Stromal cell of bone marrow (primary cell): ENCODE results near the gene BST2.

Source experiments
- DNase-seq: peaks from one replicate; pipeline ENCODE4 v3.0.0-alpha.2; 2012; ENCODE audit warnings: low read depth

BST2 gene

DNA sequence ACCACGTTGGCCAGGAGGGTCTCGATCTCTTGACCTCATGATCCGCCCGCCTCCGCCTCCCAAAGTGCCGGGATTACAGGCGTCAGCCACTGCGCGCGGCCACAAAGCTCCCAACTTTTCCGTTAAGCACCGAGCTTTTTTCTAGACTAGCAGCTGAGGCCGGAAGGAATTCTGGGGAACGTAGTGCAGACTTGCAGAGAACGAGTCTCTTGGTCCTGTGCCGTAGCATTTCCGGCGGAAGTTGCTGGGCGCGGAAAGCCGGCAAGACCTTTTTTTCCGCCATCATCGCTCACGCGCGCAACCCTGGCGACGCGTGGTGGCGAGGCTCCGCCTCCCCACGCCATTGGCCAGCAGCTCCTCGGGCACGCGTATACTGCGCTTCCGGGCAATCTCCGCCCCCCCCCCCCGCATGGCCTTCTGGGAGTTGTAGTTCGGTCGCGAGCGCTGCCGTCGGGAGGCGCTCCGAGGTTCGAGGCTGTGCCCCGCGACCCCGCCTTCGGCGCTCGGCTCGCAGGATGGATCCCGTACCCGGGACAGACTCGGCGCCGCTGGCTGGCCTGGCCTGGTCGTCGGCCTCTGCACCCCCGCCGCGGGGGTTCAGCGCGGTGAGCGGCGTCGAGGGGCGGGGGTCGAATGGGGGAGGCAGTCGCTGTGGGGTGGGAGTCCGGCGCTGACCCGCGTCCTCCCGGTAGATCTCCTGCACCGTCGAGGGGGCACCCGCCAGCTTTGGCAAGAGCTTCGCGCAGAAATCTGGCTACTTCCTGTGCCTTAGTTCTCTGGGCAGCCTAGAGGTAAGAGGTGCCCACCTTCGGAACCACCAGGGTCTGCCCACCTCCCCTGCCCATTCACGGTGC lies 14.4 kb upstream of the BST2 start, which contains the start of gene MVB12A:
MVB12A (plus strand) TSS at position 427 of the 854 bp plus-strand sequence; CDS start at position 516, 89 bp downstream.
- peak; percentile 99 for DNase-seq

DNA sequence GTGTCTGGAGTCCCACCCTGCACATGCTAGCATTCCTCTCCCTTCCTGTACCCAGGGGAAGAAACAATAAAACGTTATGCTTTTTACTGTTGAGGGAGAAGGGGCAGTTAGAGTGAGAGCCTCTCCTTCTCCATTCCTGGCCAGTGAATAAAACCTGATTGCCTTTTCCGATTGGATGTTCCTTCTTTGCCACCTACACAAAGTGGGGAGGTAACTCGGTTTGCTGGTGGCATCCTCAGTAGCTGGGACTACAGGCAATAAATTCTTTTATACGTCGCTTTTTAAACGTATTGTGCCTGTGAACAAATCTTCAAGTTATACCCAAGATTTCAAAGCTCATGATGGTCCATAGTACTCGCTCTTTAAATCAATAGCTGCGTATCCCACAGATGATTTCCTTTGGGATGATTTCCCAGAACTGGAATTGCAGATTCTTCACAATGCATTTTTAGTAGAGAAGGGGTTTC lies 13.8 kb upstream of the BST2 start:
- no peak for DNase-seq

DNA sequence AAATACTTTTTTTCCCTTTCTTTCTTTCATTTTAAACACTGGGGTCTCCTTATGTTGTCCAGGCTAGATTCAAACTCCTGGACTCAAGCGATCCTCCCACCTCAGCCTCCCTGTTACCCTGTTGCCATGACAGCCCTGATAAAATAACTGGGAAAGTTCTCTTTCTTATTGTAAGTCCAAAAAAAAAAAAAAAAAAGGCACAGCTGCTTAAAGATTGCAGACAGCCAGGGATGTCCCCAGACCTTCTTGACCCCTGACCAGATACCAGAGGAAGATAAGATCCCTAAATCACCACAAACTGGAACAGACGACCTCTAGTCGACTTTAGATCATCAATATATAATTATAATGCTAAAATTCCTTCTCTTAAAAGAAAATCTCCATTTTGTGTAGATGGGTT lies 13.3 kb upstream of the BST2 start:
- no peak for DNase-seq

DNA sequence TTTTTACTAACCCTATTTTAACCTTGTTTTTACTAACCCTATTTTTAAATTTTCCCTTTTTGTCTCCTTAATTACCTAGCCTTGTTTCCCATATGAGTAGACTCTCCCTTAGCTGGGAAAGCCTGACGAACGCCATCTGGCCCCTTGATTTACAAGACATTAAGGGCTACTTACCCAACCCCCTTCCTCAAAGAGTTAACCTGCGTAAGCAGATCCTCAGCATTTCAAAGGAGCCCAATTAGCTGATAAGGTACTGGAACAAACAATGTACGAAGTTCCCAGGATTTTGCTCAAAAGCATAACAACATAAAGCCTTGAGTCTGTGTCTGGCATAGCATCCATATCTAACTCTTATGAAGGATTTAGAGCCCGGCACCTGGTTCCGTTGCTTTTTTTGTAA lies 9.7 kb upstream of the BST2 start:
- DNase-seq = no peak

DNA sequence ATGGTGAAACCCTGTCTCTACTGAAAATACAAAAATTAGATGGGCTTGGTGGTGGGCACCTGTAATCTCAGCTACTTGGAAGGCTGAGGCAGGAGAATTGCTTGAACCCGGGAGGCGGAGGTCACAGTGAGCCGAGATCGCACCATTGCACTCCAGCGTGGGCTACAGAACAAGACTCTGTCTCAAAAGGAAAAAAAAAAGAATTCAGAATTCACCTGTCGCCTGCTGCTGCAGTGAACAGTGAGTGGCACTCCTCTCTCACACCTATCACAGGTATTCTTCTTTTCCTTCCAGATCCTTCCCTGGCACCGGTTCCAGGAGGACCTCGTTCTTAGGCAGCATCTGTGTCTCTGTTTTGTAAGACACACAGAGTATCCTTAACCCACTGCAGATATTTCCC lies 8.7 kb upstream of the BST2 start:
- DNase-seq = no peak

DNA sequence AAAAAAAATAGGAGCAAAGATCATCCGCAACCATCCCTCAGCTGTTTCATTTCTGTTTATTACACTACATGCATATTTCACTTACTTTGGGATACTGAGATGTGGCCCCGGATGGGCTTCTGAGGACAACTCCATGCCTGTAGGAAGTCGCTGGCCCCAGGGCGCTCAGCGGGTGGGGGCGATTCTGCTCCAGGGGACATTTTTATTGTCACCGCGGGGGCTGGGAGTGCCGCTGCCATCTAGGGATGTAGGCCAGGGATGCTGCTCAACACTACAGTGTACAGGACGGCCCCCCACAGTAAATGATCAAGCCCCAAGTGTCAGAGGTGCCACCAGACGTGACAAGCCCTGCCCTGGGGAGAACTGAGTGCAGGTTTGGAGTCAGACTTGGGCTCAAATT lies 6.4 kb upstream of the BST2 start:
- DNase-seq = no peak

DNA sequence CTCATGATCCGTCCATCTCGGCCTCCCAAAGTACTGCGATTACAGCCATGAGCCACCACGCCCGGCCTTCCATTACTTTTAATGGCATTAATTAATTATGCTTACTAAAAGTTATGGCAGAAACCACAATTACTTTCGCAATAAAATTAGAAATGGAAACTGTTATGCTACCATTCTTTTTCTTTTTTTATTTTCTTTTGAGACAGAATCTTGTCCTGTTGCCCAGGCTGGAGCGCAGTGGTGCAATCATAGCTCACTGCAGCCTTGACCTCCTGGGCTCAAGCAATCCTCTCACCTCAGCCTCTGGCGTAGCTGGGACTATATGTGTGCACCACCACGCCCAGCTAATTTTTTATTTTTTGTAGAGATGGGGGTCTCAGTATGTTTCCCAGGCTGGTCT lies 4.6 kb upstream of the BST2 start:
- DNase-seq = no peak

DNA sequence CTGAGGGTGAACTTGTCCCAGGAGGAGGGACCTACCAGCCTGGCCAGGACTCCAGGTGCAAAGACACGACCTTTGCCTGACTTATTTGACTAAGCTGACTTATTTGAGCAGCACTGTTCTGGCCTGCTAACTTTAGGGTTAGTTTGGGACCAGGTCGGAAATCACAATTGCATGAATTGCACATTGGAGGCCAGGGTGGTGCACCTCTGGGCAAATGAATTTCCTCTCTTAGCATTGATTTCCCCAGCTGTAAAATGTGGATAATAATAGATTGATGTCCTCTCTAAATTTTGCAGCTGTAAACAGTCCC lies 1.4 kb upstream of the BST2 start:
- DNase-seq = no peak

DNA sequence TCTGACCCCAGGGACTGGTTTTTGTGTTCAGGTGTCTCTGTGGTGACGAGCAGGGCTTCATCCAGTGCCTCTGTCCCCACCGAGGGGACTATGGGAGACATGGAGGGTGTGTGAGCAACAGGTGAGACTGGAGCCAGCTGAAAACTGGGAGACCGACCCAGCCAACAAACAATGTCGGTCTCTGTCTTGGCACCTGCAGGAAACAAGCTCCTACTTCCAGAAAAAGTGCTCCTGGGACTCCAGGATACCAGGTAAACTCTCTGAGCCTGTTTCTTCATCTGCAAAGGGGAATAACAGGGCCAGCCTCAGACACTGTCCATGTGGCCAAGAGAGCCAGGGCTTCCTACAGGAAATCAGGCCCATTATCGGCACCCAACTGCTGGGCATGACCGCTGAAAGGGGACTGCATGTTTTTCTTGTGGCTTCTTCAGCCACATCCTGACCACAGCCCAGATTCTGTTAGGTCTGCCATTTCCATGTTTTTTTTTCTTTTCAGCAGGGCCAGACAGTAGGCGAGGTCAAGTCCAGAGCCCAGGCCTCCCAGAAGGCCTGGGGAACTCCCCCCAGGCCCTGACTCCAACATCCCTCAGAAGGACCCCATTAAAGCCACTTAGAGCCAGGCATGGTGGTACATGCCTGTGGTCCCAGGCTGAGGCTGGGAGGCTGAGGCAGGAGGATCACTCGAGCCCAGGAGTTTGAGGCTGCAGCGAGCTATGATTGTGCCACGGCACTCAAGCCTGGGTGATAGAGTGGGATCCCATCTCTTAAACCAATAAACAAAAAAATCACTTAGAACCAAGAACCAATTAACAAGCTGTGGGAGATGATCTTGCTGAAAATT lies 836 bp upstream of the BST2 start:
- peak; percentile 27 for DNase-seq

DNA sequence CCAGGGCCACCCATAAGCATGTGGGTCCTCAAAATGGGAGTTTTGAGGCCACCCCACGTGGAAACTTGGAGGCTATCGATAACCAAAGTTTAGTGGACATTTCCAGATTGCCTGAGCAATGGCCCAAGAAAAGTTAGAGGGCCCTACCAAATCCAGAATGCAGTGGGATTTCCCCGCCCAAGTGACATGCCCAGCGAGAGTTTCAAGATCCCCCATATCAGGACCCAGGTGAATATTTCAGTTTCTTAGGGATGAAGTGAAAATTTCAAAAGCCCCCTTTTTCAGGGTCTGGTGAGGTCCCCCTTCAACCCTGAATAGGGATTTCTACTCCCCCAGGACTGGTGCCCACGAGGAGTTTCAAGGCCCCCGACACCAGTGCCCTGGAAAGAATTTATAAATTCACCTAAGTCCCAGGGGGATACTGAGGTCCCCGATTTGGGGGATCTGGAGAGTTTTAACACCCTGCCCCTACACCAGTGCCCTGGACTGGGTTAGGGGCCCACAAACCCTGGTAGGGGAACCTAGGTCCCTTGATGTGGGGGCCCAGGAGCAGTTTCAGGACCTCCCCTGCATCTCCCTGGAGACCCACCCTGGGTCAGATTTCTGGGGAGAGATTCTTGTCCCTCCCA lies 695 bp downstream of the BST2 start:
- no peak for DNase-seq

DNA sequence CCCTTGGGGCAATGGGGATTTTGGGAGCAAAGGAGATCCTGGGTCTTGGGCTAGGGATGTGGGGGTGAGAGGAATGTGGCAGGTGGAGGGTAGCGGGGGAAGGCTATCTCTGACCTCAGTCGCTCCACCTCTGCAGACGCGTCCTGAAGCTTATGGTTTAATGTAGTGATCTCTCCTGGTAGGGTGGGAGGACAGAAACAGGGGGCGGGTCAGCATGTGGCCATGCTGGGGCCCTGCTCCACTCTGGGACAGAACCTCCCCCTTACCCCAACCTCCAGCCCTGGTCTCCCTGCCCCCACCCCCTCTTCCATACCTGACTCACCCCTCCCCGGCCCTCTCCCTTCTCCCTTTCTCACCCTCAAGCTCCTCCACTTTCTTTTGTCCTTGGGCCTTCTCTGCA lies 1.4 kb downstream of the BST2 start:
- DNase-seq = no peak

DNA sequence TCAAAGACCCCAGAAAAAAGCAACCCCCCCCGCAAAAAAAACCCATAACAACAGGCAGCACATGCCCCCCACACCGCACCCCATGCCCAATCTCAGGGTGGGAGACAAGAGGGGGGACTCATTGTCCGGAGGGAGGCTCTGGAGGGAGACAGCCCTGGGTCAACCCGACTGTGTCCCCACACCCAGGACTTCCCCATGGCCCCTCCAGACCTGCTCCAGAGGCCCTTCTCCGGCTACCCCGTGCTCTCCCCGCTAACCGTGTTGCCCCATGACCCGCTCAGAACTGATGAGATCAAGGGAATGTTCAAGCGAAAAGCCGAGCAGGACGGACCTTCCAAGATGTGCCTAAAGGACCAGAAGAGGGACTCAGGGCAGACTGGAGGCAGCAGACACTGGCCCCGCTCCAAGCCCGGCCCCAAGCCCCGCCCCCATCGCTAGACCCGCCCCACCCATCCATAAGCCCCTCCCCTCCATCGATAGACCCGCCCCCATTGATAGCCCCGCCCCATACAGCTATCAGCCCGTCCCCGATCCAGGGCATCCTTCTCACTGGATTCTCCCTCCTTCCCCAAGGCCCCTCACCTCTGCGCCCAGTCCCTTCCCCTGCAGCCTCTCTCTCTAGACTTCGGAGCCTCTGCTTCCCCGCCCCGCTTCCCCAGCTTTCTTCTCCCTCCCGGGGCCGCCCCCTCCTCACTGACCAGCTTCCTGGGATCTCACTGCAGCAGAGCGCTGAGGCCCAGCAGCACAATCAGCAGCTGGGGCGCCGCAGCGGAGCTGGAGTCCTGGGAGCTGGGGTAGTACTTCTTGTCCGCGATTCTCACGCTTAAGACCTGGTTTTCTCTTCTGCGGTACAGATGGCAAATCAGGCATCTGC lies 2.2 kb downstream of the BST2 start:
- DNase-seq = no peak

DNA sequence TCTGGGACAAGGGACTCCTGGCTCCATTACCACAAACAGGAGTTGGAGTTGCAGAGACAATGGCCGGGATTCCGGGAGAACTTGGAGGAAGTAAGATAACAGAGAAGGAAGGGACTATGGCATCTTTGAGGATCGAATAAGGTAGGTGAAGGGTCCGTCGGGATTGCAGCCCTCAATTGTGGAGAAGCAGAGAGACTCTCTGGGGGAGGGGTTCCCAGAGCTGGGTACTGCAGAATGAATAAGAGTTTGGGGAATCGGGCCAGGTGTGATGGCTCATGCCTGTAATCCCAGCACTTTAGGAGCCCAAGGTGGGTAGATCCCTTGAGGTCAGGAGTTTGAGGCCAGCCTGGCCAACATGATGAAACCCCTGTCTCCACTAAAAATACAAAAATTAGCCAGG lies 3.8 kb downstream of the BST2 start:
- DNase-seq = no peak

DNA sequence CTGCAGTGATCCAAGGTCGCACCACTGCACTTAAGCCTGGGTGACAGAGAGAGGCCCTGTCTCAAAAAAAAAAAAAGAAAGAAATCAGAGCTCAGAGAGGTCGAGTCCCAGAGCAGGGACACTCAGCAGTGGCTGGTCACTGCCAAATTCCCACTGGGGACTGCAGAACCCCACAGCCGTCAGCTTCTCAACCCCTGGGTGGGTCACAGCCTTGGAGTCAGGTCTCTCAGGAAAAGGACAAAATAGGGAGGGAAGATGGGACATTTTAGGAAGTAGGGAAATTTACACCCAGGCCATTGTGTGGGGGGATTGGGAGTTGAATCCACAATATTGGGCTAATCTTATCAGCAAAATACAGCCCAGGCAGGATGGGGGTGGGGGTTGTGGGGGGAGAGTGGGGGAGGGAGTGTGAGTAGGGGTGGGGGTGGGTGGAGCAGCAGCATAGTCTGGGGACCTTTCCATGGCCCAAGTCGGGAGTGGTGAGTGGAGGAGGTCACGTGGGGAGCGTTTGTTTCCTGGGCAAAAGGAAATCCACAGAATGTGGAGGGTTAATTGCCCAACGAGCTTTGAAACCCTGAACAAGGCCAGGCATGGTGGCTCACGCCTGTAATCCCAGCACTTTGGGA lies 6.4 kb downstream of the BST2 start:
- no peak for DNase-seq

DNA sequence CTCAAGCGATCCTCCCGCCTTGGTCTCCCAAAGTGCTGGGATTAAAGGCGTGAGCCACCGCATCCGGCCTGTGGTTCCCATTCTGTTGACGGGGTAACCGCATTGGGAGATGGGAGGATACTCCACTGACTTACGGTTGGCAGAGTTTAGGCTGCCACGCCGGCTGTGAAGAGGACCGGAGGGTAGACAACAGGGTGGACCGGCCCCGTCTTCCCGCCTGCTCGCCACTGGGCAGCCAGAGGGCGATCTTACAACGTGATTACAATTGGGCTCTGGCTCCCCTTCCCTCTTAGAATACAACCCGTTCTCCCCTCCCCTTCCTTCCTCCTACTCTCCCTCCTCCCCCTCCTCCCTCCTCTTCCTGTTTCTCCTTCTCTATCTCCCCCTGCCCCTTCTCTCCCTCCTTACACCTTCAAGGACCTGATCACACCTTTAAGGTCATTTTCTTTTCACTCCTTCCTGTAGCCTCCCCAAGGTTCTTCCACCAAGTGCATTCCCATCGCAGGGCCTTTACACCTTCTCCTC lies 10.5 kb downstream of the BST2 start:
- peak; percentile 23 for DNase-seq

DNA sequence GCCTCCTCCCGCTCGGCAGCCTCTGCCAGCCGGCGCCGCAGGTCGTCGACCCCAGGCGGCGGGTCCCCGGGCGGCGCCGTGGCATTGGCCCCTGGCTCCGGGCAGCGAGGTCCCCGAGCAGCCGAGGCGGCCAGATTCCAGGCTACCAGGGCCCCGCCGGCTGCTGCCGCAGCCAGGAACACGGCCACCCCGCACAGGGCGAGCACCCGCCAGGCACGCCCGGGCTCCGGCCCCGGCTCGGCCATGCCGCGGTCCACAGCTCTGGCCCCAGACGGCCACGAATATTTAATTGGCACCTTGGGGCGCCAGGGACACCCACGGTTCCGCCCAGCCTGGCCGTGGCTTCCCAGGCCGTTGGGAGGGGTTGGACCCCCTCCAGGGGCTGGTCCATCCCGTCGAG lies 11.5 kb downstream of the BST2 start, which contains the start of gene CCDC194:
CCDC194 (minus strand) TSS at position 283 of the 400 bp plus-strand sequence; CDS start at position 245, 38 bp downstream.
- DNase-seq = no peak

DNA sequence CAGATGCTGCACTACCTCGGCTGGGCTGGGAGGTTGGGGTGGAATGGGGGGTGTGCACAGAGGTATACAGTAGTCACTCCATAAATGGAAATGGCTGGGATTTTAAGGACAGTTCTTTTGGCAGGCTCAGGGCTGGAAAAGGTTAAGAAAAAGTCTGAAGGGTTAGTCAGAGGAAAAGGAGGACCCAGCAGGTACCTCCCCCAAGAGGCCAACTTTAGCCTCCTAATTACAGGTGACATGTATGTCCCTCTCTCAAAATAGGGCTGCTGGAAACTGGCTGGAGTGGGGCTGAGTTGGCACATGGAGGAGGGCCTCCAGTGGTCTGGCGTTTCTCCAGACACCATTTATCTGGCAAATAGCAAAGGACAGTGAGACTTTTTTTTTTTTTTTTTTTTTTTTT lies 12.4 kb downstream of the BST2 start:
- DNase-seq = no peak

DNA sequence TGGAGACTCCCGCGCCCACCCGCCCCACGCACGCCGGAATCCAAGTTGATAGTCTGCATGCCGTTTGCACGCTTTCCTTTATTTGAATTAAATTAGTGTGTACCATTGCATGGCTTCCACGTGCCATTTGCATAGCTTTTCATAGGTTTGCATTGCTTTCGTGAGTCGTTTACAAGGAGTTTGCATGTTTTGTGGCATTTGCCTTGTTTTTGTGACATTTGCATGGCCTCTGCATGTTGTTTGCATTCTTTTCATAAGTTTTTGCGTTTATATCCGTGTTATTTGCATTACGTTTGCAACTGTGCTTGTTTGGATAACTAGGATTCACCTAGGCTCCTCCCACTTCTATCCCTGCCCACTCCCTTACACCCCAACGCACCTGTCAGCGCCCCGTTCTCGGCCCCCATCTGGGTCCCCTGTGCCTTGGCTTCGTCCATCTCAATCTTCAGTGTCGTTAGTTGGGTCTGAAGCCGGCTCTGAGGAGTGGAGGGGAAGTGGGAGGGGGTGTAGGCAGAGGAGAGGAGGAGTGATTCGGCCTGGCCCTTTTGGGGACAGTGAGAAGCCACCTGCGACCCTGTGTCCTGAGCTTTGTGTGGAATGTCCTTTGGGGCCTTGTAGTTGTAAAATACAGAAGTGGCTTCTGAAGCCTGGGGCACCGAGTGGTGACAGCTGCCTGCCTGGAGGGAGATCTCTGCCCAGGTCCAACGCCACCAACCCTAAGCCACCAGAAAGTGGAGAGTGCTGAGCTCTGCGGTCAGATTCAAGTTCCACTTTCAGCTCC lies 13.9 kb downstream of the BST2 start:
- DNase-seq = no peak

DNA sequence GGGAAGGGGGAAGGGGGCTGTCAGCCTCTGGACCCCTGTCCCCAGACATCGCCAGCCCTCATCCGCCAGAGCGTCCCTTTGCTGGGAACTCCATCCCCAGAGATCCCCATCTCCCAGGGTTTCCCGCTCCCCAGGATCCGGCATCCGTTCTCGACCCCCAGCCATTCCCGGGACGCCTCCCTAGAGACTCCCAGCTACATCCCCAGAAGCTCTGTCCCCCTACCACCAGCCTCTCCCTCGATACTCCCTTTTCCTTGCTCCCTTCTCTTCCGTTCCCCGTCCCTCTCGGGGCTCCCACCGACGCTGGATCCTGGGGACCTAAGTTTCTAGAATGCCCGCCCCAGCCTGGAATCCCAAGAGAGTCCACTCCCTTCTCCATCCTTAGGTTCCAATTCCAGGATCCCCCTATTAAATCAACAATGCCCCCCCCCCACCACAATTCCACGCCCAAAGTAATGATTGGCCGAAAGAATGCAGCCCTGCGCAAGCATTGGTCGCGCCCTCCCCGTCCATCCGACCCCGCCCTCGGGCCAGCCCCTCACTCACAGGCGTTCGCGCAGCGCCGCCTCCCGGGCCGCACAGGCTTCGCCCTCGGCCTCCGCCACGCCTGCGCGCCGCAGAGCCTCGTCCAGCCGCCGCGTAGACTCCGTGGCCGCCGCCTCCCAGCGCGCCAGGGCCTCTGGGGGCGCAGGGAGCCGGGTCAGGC lies 14.6 kb downstream of the BST2 start:
- peak; percentile 76 for DNase-seq
